ENCODE data around the gene C1orf35. TPM values are rescaled to one million over a fixed set of nuclear protein-coding genes. Genes with fewer than 3 reads are reported as not detected.
A peak's percentile ranks its signal among the peaks of the same experiment; 100 is the strongest.

Gene C1orf35
- total and polyA plus RNA-seq, 5 donors, result 6.3 to 8.6 (median 7.9) TPM

- ATAC-seq (no peak), DNase-seq (peak in 1 of 3 donors; percentile 46)
- WGBS, result 69% methylated on average over 15 of the region's 15 CpGs
- no peaks in the 10 kb centered on the region for H3K9me3 ChIP-seq (ENCODE audit: control insufficient read depth, low read length)
- no peak overlapping the region for H3K27ac ChIP-seq (ENCODE audit: low read length)
- H3K27me3 ChIP-seq (ENCODE audit: control insufficient read depth, insufficient read depth), result no peaks in the 10 kb centered on the region
- H3K4me1 ChIP-seq (ENCODE audit: control insufficient read depth, insufficient read depth, low read length), result no peaks in the 10 kb centered on the region
- intact Hi-C loops (cut with DNase I), result no loop called here
- no peak overlapping the region for H3K4me3 ChIP-seq (ENCODE audit: low read length)
These were observed 38.2 kb downstream of the C1orf35 start for GRCh38 chr1:228064741-228065542.

DNA sequence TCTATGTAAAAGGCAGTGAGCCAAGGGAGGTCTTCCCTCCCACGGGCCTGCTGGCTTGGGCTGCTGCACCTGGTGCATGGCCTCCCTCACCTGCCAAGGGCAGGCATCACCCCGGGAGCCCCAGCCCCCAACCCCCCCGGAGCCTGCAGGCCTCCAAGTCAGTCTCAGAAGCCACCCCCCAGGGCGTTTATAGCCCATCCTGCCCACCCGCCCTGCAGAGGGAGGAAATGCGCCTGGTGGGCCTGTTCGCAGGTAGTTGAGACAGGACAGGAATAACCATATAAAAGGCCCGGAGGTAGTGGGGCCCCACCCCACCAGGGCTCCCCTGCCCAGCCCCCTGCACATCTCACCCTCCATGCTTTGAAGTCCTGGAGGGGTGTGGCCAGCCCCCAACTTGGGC is 38.8 kb downstream of the C1orf35 start:
- H3K27ac ChIP-seq (ENCODE audit: low read length), result no peak overlapping the region
- intact Hi-C loops (cut with DNase I), result no loop called here
- DNase-seq, result no peak
- no peak overlapping the region for H3K4me3 ChIP-seq (ENCODE audit: low read length)
- WGBS, result 46% methylated on average over 8 of the region's 8 CpGs
- ATAC-seq, result no peak
- no peaks in the 10 kb centered on the region for H3K27me3 ChIP-seq (ENCODE audit: control insufficient read depth, insufficient read depth)
- H3K4me1 ChIP-seq (ENCODE audit: control insufficient read depth, insufficient read depth, low read length), result no peaks in the 10 kb centered on the region
- H3K9me3 ChIP-seq (ENCODE audit: control insufficient read depth, low read length), result no peaks in the 10 kb centered on the region

- no peaks in the 10 kb centered on the region for H3K9me3 ChIP-seq (ENCODE audit: control insufficient read depth, low read length)
- no peak overlapping the region for H3K4me3 ChIP-seq (ENCODE audit: low read length)
- H3K4me1 ChIP-seq (ENCODE audit: control insufficient read depth, insufficient read depth, low read length), result no peaks in the 10 kb centered on the region
- no peaks in the 10 kb centered on the region for H3K27me3 ChIP-seq (ENCODE audit: control insufficient read depth, insufficient read depth)
- ATAC-seq, result no peak
- intact Hi-C loops (cut with DNase I), result no loop called here
- no peak overlapping the region for H3K27ac ChIP-seq (ENCODE audit: low read length)
- WGBS, result 88% methylated on average over 15 of the region's 15 CpGs
- peak in 1 of 3 donors; percentile 31 for DNase-seq
These were observed 39.6 kb downstream of the C1orf35 start for GRCh38 chr1:228063251-228064191.

GRCh38 chr1:228062812-228063211 is 40.3 kb downstream of the C1orf35 start:
- H3K27me3 ChIP-seq (ENCODE audit: control insufficient read depth, insufficient read depth), result no peaks in the 10 kb centered on the region
- H3K4me1 ChIP-seq (ENCODE audit: control insufficient read depth, insufficient read depth, low read length), result no peaks in the 10 kb centered on the region
- intact Hi-C loops (cut with DNase I), result no loop called here
- WGBS, result 64% methylated on average over 4 of the region's 4 CpGs
- no peaks in the 10 kb centered on the region for H3K9me3 ChIP-seq (ENCODE audit: control insufficient read depth, low read length)
- DNase-seq (peak in 1 of 3 donors; percentile 20), ATAC-seq (no peak)
- no peak overlapping the region for H3K27ac ChIP-seq (ENCODE audit: low read length)
- H3K4me3 ChIP-seq (ENCODE audit: low read length), result no peak overlapping the region

DNA sequence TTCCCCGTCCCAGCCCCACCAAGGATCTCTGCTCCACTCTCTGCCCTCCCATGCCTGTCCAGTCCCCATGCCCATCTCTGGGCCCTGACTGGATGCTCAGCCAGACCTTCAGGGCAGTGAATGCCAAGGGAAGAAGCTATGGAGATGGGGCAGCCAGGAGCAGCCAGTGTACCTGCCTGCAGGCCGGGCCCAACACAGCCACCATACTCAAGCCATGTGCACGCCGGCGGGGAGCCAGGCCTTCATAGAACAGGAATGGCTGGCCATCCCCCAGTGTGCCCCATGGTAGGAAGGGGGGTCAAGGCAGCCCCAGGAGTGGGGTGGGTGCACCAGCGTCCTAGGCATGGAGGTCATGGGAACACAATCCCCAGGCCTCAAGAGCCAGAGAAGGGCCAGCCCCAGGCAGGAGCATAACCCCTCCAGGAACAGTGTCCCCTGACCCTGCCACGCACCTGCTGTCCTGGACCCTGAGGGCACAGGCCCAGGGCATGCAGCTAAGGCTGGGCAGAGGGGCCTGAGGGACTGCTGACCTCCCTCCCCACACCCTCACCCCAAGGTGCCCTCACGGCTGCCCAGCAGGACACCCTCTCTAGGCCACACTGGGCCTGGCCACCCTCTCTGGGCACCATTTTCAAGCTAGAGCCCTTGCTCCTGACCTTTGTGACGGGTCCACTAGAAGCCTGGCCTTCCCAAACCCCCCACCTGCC is 40.9 kb downstream of the C1orf35 start:
- ATAC-seq, result no peak
- Histone ChIP-seq H3K4me3 (ENCODE audit: low read length) (no peak overlapping the region), H3K9me3 (ENCODE audit: control insufficient read depth, low read length) (no peaks in the 10 kb centered on the region), H3K27me3 (ENCODE audit: control insufficient read depth, insufficient read depth) (no peaks in the 10 kb centered on the region), H3K27ac (ENCODE audit: low read length) (no peak overlapping the region), H3K4me1 (ENCODE audit: control insufficient read depth, insufficient read depth, low read length) (no peaks in the 10 kb centered on the region)
- intact Hi-C loops (cut with DNase I), result no loop called here
- peak in 1 of 3 donors; percentile 26 for DNase-seq
- WGBS, result 92% methylated on average over 9 of the region's 9 CpGs

DNA sequence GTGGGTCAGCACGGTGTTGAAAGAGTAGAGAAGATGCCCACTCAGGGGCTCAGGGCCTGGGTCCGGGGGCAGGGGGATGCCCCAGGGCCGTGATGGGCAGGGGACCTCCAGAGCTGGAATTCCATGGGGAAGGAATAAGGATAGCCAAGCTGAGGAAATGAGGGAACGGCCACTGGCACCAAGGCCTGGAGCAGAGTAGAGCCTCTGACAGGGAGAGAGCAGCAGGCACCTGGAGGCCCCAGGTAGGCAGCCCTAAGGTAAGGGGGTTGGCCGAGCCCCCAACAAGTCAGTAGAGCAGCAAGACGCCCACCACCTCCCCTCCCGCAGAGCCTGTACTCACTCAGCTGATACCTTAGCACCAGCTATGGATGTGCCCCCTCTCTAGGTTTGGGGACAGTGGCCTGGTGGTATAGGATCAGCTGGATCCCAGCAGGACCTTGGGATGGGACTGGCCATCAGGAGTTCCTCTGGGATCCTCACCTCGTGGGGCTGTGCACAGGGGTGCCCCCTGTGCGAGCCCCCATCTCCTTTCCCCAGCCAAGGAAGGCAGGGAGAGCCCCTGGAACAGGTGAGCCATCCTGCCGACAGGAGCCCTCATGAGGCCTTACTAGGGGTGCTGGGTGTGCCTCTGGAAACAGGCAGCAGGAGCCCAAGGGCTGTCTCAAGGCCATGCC is 41.6 kb downstream of the C1orf35 start:
- intact Hi-C loops (cut with DNase I), result no loop called here
- no peaks in the 10 kb centered on the region for H3K4me1 ChIP-seq (ENCODE audit: control insufficient read depth, insufficient read depth, low read length)
- WGBS, result 84% methylated on average over 10 of the region's 10 CpGs
- no peak overlapping the region for H3K27ac ChIP-seq (ENCODE audit: low read length)
- ATAC-seq (no peak), DNase-seq (peak in 1 of 3 donors; percentile 7)
- no peaks in the 10 kb centered on the region for H3K9me3 ChIP-seq (ENCODE audit: control insufficient read depth, low read length)
- H3K4me3 ChIP-seq (ENCODE audit: low read length), result no peak overlapping the region
- H3K27me3 ChIP-seq (ENCODE audit: control insufficient read depth, insufficient read depth), result no peaks in the 10 kb centered on the region

DNA sequence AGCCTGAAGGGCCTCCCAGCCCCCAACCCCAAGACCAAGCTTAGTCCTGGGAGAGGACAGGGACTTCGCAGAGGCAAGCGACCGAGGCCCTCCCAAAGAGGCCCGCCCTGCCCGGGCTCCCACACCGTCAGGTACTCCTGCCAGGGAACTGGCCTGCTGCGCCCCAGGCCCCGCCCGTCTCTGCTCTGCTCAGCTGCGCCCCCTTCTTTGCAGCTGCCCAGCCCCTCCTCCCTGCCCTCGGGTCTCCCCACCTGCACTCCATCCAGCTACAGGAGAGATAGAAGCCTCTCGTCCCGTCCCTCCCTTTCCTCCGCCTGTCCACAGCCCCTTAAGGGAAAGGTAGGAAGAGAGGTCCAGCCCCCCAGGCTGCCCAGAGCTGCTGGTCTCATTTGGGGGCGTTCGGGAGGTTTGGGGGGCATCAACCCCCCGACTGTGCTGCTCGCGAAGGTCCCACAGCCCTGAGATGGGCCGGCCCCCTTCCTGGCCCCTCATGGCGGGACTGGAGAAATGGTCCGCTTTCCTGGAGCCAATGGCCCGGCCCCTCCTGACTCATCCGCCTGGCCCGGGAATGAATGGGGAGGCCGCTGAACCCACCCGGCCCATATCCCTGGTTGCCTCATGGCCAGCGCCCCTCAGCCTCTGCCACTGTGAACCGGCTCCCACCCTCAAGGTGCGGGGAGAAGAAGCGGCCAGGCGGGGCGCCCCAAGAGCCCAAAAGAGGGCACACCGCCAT is 42.5 kb downstream of the C1orf35 start:
- 10% methylated on average over 34 of the region's 34 CpGs for WGBS
- H3K4me3 ChIP-seq (ENCODE audit: low read length), result no peak overlapping the region
- ATAC-seq (no peak), DNase-seq (peak in 2 of 3 donors; percentile 37 to 44)
- H3K27me3 ChIP-seq (ENCODE audit: control insufficient read depth, insufficient read depth), result no peaks in the 10 kb centered on the region
- no peaks in the 10 kb centered on the region for H3K4me1 ChIP-seq (ENCODE audit: control insufficient read depth, insufficient read depth, low read length)
- no peak overlapping the region for H3K27ac ChIP-seq (ENCODE audit: low read length)
- intact Hi-C loops (cut with DNase I), result no loop called here
- no peaks in the 10 kb centered on the region for H3K9me3 ChIP-seq (ENCODE audit: control insufficient read depth, low read length)

DNA sequence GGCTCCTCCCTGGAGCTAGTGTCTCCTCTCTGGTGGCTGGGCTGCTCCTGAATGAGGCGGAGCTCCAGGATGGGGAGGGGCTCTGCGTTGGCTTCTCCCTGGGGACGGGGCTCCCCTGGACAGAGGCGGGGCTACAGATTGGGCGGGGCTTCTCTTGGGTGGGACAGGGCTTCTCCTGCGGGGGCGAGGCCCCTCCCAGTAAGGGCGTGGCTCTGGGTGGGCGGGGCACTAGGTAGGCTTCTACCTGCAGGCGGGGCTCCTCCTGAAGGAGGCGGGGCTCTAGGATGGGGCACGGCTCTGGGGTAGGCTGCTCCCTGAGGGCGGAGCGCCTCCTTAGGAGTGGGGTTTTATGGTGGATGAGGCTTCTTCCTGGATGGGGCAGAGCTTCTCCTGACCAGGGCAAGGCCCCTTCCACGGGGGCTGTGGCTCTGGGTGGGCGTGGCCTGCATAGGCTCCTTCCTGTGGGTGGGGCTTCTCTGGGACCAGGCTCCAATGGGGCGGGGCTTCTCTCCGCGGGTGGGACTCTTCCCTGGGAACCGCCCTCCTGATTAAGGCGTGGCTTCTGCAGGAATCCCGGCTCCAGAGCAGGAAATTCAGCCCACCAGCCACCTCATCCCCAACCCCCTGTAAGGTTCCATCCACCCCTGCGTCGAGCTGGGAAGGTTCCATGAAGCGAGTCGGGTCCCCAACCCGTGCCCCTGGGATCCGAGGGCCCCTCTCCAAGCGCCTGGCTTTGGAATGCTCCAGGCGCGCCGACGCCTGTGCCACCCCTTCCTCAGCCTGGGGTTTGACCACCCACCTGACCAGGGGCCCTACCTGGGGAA is 43.3 kb downstream of the C1orf35 start:
- intact Hi-C loops (cut with DNase I), result no loop called here
- H3K4me1 ChIP-seq (ENCODE audit: control insufficient read depth, insufficient read depth, low read length), result no peaks in the 10 kb centered on the region
- no peaks in the 10 kb centered on the region for H3K9me3 ChIP-seq (ENCODE audit: control insufficient read depth, low read length)
- no peaks in the 10 kb centered on the region for H3K27me3 ChIP-seq (ENCODE audit: control insufficient read depth, insufficient read depth)
- DNase-seq (peak; percentile 56 to 70 (median 68)), ATAC-seq (peak; percentile 61 to 69)
- 2% methylated on average over 33 of the region's 33 CpGs for WGBS
- H3K27ac ChIP-seq (ENCODE audit: low read length), result no peak overlapping the region
- H3K4me3 ChIP-seq (ENCODE audit: low read length), result peak overlapping the region; percentile 11

DNA sequence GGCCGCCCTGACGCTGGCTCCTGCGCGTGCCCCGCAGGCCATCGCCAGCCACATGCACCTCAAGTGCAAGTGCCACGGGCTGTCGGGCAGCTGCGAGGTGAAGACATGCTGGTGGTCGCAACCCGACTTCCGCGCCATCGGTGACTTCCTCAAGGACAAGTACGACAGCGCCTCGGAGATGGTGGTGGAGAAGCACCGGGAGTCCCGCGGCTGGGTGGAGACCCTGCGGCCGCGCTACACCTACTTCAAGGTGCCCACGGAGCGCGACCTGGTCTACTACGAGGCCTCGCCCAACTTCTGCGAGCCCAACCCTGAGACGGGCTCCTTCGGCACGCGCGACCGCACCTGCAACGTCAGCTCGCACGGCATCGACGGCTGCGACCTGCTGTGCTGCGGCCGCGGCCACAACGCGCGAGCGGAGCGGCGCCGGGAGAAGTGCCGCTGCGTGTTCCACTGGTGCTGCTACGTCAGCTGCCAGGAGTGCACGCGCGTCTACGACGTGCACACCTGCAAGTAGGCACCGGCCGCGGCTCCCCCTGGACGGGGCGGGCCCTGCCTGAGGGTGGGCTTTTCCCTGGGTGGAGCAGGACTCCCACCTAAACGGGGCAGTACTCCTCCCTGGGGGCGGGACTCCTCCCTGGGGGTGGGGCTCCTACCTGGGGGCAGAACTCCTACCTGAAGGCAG is 44.0 kb downstream of the C1orf35 start:
- Histone ChIP-seq H3K27me3 (ENCODE audit: control insufficient read depth, insufficient read depth) (no peaks in the 10 kb centered on the region), H3K4me1 (ENCODE audit: control insufficient read depth, insufficient read depth, low read length) (no peaks in the 10 kb centered on the region), H3K4me3 (ENCODE audit: low read length) (no peak overlapping the region), H3K9me3 (ENCODE audit: control insufficient read depth, low read length) (no peaks in the 10 kb centered on the region), H3K27ac (ENCODE audit: low read length) (no peak overlapping the region)
- DNase-seq (peak in 1 of 3 donors; percentile 38), ATAC-seq (no peak)
- intact Hi-C loops (cut with DNase I), result no loop called here
- WGBS, result 6% methylated on average over 66 of the region's 66 CpGs
